HepG2 (cell line): Measurements from ENCODE around the gene FMOD.

Source experiments
- MAFK ChIP-seq, 2 experiments: IDR thresholded peaks in 1 of 2; conservative IDR thresholded peaks in 1 of 2; 2 replicates each; pipeline ENCODE4 v1.6.1; 2011; ENCODE audit warnings: improper control_type of control experiment in 2 of 2, low read length in 2 of 2
- MXD4 ChIP-seq: IDR thresholded peaks from 2 replicates; pipeline ENCODE4 v1.6.1; 2016; ENCODE audit warnings: mild to moderate bottlenecking, missing biosample characterization, missing genetic modification reagents
- RNF2 ChIP-seq: fragments of 450-650 bp; conservative IDR thresholded peaks from 2 replicates; pipeline ENCODE4 v1.6.1; 2016; ENCODE audit warnings: low read depth
- SP1 ChIP-seq, 2 experiments: fragments of 450-650 bp in 1 of 2; sonication (generic) in 1 of 2; formaldehyde crosslinking in 1 of 2; IDR thresholded peaks; 2 replicates each; pipeline versions ENCODE4 v1.4.0 to v1.6.1; 2016 to 2020; ENCODE audit warnings: missing genetic modification reagents in 1 of 2
- SPEN ChIP-seq: sonication (generic); formaldehyde crosslinking; IDR thresholded peaks from 2 replicates; pipeline ENCODE4 v1.5.1; 2020; ENCODE audit warnings: low read depth, mild to moderate bottlenecking, missing genetic modification reagents
- TP53 ChIP-seq: sonication (generic); formaldehyde crosslinking; conservative IDR thresholded peaks from 2 replicates; pipeline ENCODE4 v1.4.0; 2020; ENCODE audit warnings: missing genetic modification reagents
- U2AF2 ChIP-seq: fragments of 200-400 bp; formaldehyde crosslinking; IDR thresholded peaks from 2 replicates; pipeline ENCODE4 v1.6.1; 2017; ENCODE audit warnings: low read depth, mild to moderate bottlenecking, low read length

- TF ChIP-seq U2AF2 = no peak
- no peak for TF ChIP-seq RNF2
- no peak for TF ChIP-seq TP53 (CRISPR knock-in tag)
- no peak for TF ChIP-seq MXD4 (CRISPR knock-in tag)
- TF ChIP-seq SPEN = no peak
- TF ChIP-seq MAFK (conservative IDR thresholded peaks at IDR 0.05 in 1 of 2, IDR thresholded peaks at IDR 0.05 in 1 of 2; ENCODE audit: low read length in 2 of 2) = no peak
- TF ChIP-seq SP1 (IDR thresholded peaks at IDR 0.05) = no peak
- no peak for TF ChIP-seq SP1 (CRISPR knock-in tag; IDR thresholded peaks at IDR 0.05)
Measured at GRCh38 chr1:203296460-203297073, 54.4 kb downstream of the FMOD start.
